Loucy (cell line): ENCODE results near the gene MAP3K6.

Experiments used
- CTCF ChIP-seq: fragments of 200-600 bp; sonication (generic); conservative IDR thresholded peaks from 2 replicates; pipeline ENCODE4 v1.5.1; 2014; ENCODE audit warnings: mild to moderate bottlenecking, antibody characterized with exemption, low read length
- EZH2phosphoT487 ChIP-seq: fragments of 200-600 bp; IDR thresholded peaks from 2 replicates; pipeline ENCODE4 v1.6.1; 2018; ENCODE audit warnings: antibody characterized with exemption, mild to moderate bottlenecking, moderate library complexity, borderline replicate concordance

GRCh38 chr1:27381969-27382762 is 15.4 kb upstream of the MAP3K6 start:
- TF ChIP-seq CTCF: no peak
- no peak for TF ChIP-seq EZH2phosphoT487
